ENCODE data around the gene CYP21A2.
"Not testable (repeated sequence)": the region's sequence is repeated elsewhere in the genome, so short reads cannot be mapped to it uniquely, and the experiment has no call there.

Gene CYP21A2

GRCh38 chr6:32037598-32038524 is at the start of gene CYP21A2:
CYP21A2 (plus strand) TSS chr6:32038415; CDS start chr6:32038423, 8 bp downstream.
- DNase-seq (ENCODE audit: low read depth in 2 of 2): not testable (repeated sequence)

GRCh38 chr6:31989363-31989762 is 48.9 kb upstream of the CYP21A2 start:
- not testable (repeated sequence) for DNase-seq (ENCODE audit: low read depth in 2 of 2)

- not testable (repeated sequence) for DNase-seq (ENCODE audit: low read depth in 2 of 2)
Measured at GRCh38 chr6:31994421-31994820, 43.8 kb upstream of the CYP21A2 start.

GRCh38 chr6:31996385-31996784 is 41.8 kb upstream of the CYP21A2 start:
- DNase-seq (ENCODE audit: low read depth in 2 of 2): not testable (repeated sequence)

GRCh38 chr6:32002546-32003268 is 35.5 kb upstream of the CYP21A2 start:
- not testable (repeated sequence) for DNase-seq (ENCODE audit: low read depth in 2 of 2)

- DNase-seq (ENCODE audit: low read depth in 2 of 2): not testable (repeated sequence)
Measured at GRCh38 chr6:32003301-32003700, 34.9 kb upstream of the CYP21A2 start.

GRCh38 chr6:32004393-32004792 is 33.8 kb upstream of the CYP21A2 start:
- not testable (repeated sequence) for DNase-seq (ENCODE audit: low read depth in 2 of 2)

- not testable (repeated sequence) for DNase-seq (ENCODE audit: low read depth in 2 of 2)
Measured at GRCh38 chr6:32004864-32005537, 33.2 kb upstream of the CYP21A2 start.

- not testable (repeated sequence) for DNase-seq (ENCODE audit: low read depth in 2 of 2)
Measured at GRCh38 chr6:32005538-32005880, 32.7 kb upstream of the CYP21A2 start.

- not testable (repeated sequence) for DNase-seq (ENCODE audit: low read depth in 2 of 2)
Measured at GRCh38 chr6:32005991-32006529, 32.2 kb upstream of the CYP21A2 start.

- not testable (repeated sequence) for DNase-seq (ENCODE audit: low read depth in 2 of 2)
Measured at GRCh38 chr6:32007086-32007485, 31.1 kb upstream of the CYP21A2 start.

- not testable (repeated sequence) for DNase-seq (ENCODE audit: low read depth in 2 of 2)
Measured at GRCh38 chr6:32008037-32008436, 30.2 kb upstream of the CYP21A2 start.

- not testable (repeated sequence) for DNase-seq (ENCODE audit: low read depth in 2 of 2)
Measured at GRCh38 chr6:32008616-32009015, 29.6 kb upstream of the CYP21A2 start.

GRCh38 chr6:32009537-32009936 is 28.7 kb upstream of the CYP21A2 start:
- DNase-seq (ENCODE audit: low read depth in 2 of 2): not testable (repeated sequence)

- not testable (repeated sequence) for DNase-seq (ENCODE audit: low read depth in 2 of 2)
Measured at GRCh38 chr6:32010856-32011530, 27.2 kb upstream of the CYP21A2 start.

- not testable (repeated sequence) for DNase-seq (ENCODE audit: low read depth in 2 of 2)
Measured at GRCh38 chr6:32012941-32013617, 25.1 kb upstream of the CYP21A2 start.

GRCh38 chr6:32013738-32014137 is 24.5 kb upstream of the CYP21A2 start:
- not testable (repeated sequence) for DNase-seq (ENCODE audit: low read depth in 2 of 2)

- not testable (repeated sequence) for DNase-seq (ENCODE audit: low read depth in 2 of 2)
Measured at GRCh38 chr6:32014547-32014946, 23.7 kb upstream of the CYP21A2 start, which contains the start of gene C4B. C4B (plus strand) TSS chr6:32014795; CDS start chr6:32014846, 51 bp downstream.

- not testable (repeated sequence) for DNase-seq (ENCODE audit: low read depth in 2 of 2)
Measured at GRCh38 chr6:32022100-32022499, 16.1 kb upstream of the CYP21A2 start.

- DNase-seq (ENCODE audit: low read depth in 2 of 2): not testable (repeated sequence)
Measured at GRCh38 chr6:32028631-32029030, 9.6 kb upstream of the CYP21A2 start.
